Loucy (cell line): Measurements from ENCODE around the gene NF1.

Experiments used
- H2AFZ ChIP-seq: fragments of 200-600 bp; sonication (generic); 2 replicates; pipeline ENCODE4 v1.6.0; 2016; ENCODE audit warnings: antibody characterized with exemption, mild to moderate bottlenecking, low read length, moderate library complexity
- H3F3A ChIP-seq: fragments of 200-600 bp; 2 replicates; pipeline ENCODE4 v1.6.0; 2016; ENCODE audit warnings: antibody characterized with exemption, low read depth, mild to moderate bottlenecking
- H3K27me3 ChIP-seq: fragments of 200-600 bp; sonication (generic); 2 replicates; pipeline ENCODE4 v1.6.1; 2014; ENCODE audit warnings: low read length, mild to moderate bottlenecking; ENCODE audit not compliant: insufficient read depth, poor library complexity, severe bottlenecking
- H3K36me3 ChIP-seq: fragments of 200-600 bp; sonication (generic); 2 replicates; pipeline ENCODE4 v1.6.1; 2016; ENCODE audit warnings: low read length; ENCODE audit not compliant: insufficient read depth
- H3K4me1 ChIP-seq: fragments of 200-600 bp; sonication (generic); 2 replicates; pipeline ENCODE4 v1.5.1; 2014; ENCODE audit warnings: low read length, mild to moderate bottlenecking; ENCODE audit not compliant: insufficient read depth, poor library complexity, severe bottlenecking
- H3K4me2 ChIP-seq: fragments of 200-600 bp; sonication (generic); 2 replicates; pipeline ENCODE4 v1.6.0; 2014; ENCODE audit warnings: antibody characterized with exemption, low read length, low read depth, mild to moderate bottlenecking; ENCODE audit not compliant: poor library complexity, severe bottlenecking
- H3K4me3 ChIP-seq: fragments of 200-600 bp; sonication (generic); 2 replicates; pipeline ENCODE4 v1.5.1; 2014; ENCODE audit warnings: low read length, mild to moderate bottlenecking, mixed read lengths; ENCODE audit not compliant: poor library complexity, severe bottlenecking
- H3K79me2 ChIP-seq: fragments of 200-600 bp; sonication (generic); 2 replicates; pipeline ENCODE4 v1.6.1; 2014; ENCODE audit warnings: low read length; ENCODE audit not compliant: insufficient read depth
- H3K9ac ChIP-seq: fragments of 200-600 bp; sonication (generic); 2 replicates; pipeline ENCODE4 v1.6.0; 2014; ENCODE audit warnings: mild to moderate bottlenecking, low read depth, low read length, moderate library complexity; ENCODE audit not compliant: poor library complexity, severe bottlenecking
- H3K9me2 ChIP-seq: fragments of 200-600 bp; sonication (generic); replicated peaks from 2 replicates; pipeline ENCODE4 v1.6.1; 2016; ENCODE audit warnings: low read depth, low read length, mixed read lengths
- H3K9me3 ChIP-seq: fragments of 200-600 bp; sonication (generic); 2 replicates; pipeline ENCODE4 v1.6.1; 2014; ENCODE audit warnings: mild to moderate bottlenecking, antibody characterized with exemption, low read length, low read depth; ENCODE audit not compliant: insufficient read depth
- H4K20me1 ChIP-seq: fragments of 200-600 bp; sonication (generic); 2 replicates; pipeline ENCODE4 v1.6.0; 2014; ENCODE audit warnings: antibody characterized with exemption, low read length, mild to moderate bottlenecking; ENCODE audit not compliant: insufficient read depth, poor library complexity, severe bottlenecking
- EZH2phosphoT487 ChIP-seq: fragments of 200-600 bp; IDR thresholded peaks from 2 replicates; pipeline ENCODE4 v1.6.1; 2018; ENCODE audit warnings: antibody characterized with exemption, mild to moderate bottlenecking, moderate library complexity, borderline replicate concordance
- TF ChIP-seq, protein P1 (sequence below): fragments of 200-600 bp; sonication (generic); conservative IDR thresholded peaks from 2 replicates; pipeline ENCODE4 v1.5.1; 2014; ENCODE audit warnings: mild to moderate bottlenecking, antibody characterized with exemption, low read length

The NF1 gene

DNA sequence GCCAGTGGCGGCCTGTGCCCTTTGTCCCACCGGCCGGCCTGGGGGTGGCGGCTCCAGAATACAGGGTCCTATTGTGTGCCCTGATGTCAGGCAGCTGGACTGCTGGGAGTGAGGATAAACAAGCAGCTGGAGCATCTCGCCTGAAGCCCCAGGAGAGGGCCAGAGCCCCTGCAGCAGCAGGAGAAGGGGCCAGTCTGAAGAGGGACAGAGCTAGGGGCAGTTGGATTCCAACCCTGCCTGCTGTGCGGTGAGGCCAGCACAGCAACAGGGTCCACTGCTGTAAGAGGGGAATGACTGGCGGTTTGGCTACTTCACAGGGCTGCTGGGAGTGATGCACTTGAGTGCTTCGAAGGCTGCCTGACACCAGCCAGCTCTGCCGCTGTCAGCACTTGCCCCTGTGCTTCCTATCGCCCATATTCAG, 321.7 kb downstream of the NF1 start:
- H3K4me2 ChIP-seq, result no peak overlapping the region
- H3K4me1 ChIP-seq, result no peaks in the 10 kb centered on the region
- no peaks in the 10 kb centered on the region for H3K9me3 ChIP-seq
- H4K20me1 ChIP-seq, result no peaks in the 10 kb centered on the region
- H3K4me3 ChIP-seq, result no peak overlapping the region
- H3K27me3 ChIP-seq, result no peaks in the 10 kb centered on the region
- TF ChIP-seq, protein P1, sequence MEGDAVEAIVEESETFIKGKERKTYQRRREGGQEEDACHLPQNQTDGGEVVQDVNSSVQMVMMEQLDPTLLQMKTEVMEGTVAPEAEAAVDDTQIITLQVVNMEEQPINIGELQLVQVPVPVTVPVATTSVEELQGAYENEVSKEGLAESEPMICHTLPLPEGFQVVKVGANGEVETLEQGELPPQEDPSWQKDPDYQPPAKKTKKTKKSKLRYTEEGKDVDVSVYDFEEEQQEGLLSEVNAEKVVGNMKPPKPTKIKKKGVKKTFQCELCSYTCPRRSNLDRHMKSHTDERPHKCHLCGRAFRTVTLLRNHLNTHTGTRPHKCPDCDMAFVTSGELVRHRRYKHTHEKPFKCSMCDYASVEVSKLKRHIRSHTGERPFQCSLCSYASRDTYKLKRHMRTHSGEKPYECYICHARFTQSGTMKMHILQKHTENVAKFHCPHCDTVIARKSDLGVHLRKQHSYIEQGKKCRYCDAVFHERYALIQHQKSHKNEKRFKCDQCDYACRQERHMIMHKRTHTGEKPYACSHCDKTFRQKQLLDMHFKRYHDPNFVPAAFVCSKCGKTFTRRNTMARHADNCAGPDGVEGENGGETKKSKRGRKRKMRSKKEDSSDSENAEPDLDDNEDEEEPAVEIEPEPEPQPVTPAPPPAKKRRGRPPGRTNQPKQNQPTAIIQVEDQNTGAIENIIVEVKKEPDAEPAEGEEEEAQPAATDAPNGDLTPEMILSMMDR, result no peak
- TF ChIP-seq EZH2phosphoT487, result no peak
- H3K9ac ChIP-seq, result no peak overlapping the region
- H3K9me2 ChIP-seq, result no peaks in the 10 kb centered on the region
- H2AFZ ChIP-seq, result no peak overlapping the region
- no peaks in the 10 kb centered on the region for H3K36me3 ChIP-seq
- no peaks in the 10 kb centered on the region for H3F3A ChIP-seq
- H3K79me2 ChIP-seq, result no peaks in the 10 kb centered on the region

DNA sequence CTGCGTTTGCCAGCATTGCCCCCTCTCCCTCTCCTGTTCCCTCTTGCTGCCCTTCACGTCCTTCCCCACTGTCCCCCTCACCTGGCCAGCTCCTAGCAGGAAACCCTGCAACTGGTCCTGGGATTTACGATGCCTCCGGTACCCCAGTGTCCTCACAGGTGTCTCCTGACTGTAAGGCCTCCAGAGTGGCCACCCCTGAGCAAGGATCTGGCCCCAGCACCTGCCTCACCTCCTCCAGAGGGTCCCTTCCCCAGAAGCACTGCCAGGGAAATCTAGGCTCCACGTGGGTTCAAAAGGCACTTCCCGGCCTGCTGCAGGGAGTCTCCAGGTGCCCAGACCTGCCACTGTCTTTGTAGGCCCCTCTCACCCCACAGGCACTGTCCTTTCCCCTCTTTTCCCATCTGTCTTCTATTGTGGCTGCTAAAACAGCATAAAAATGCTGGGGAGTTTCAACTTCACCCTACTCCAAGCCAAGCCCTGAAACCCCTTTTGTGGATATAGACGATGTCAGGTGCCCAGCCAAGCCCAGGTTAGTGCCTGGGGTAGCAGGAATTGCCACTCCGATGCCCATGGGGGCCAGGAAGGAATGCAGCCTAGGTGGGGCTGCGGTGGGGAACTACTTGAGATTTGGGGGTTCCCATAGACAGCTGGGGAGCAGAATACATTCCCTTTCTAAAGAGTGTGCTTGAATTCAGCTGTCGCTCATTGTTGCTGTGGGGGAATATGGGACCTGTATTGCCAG, 322.4 kb downstream of the NF1 start:
- TF ChIP-seq, protein P1, result no peak
- no peak for TF ChIP-seq EZH2phosphoT487
- H3K36me3 ChIP-seq, result no peaks in the 10 kb centered on the region
- no peak overlapping the region for H3K4me2 ChIP-seq
- no peaks in the 10 kb centered on the region for H4K20me1 ChIP-seq
- H3K9me2 ChIP-seq, result no peaks in the 10 kb centered on the region
- H3K9ac ChIP-seq, result no peak overlapping the region
- no peaks in the 10 kb centered on the region for H3F3A ChIP-seq
- no peak overlapping the region for H3K4me3 ChIP-seq
- H3K9me3 ChIP-seq, result no peaks in the 10 kb centered on the region; the same call in 1 of the 2 replicates
- no peaks in the 10 kb centered on the region for H3K27me3 ChIP-seq
- H3K79me2 ChIP-seq, result no peaks in the 10 kb centered on the region
- no peaks in the 10 kb centered on the region for H3K4me1 ChIP-seq
- H2AFZ ChIP-seq, result no peak overlapping the region

DNA sequence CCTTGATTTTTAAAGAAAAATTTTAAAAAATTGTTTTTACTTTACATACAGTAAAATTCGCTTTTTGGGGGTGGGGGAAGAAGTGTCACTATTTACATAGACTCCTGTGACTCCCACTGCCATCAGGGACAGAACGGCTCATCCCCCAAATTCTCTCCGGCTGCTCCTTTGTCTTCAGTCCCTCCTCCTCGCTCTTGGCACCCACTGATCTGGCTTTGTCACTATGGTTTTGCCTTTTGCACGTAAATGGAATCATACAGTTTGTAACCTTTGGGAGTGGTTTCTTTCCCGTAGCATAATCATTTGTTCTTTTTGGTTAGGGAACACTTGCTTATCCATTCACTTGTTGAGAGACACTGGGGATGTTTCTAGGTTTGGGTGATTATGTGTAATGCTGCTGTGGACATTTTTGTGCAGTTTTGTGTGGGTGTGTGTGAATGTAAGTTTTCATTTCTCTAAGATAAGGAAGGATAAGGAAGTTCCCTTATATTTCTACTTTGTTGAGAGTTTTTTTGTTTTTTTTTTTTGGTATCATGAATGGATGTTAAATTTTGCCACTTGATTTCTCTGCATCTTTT, 324.1 kb downstream of the NF1 start:
- H3K9me3 ChIP-seq, result no peaks in the 10 kb centered on the region; the same call in 1 of the 2 replicates
- no peak overlapping the region for H3K4me2 ChIP-seq

More for the DNA sequence above, 324.1 kb downstream of the NF1 start:
- no peaks in the 10 kb centered on the region for H3K79me2 ChIP-seq
- H2AFZ ChIP-seq, result no peak overlapping the region
- TF ChIP-seq, protein P1, result no peak
- no peak for TF ChIP-seq EZH2phosphoT487
- no peak overlapping the region for H3K9ac ChIP-seq
- no peaks in the 10 kb centered on the region for H3K27me3 ChIP-seq
- H3K9me2 ChIP-seq, result no peaks in the 10 kb centered on the region
- H3K4me1 ChIP-seq, result no peaks in the 10 kb centered on the region
- no peak overlapping the region for H3K4me3 ChIP-seq
- H4K20me1 ChIP-seq, result no peaks in the 10 kb centered on the region
- no peaks in the 10 kb centered on the region for H3F3A ChIP-seq
- no peaks in the 10 kb centered on the region for H3K36me3 ChIP-seq
